A673 (cell line): ENCODE measurements around the gene IQGAP2.

Experiments used
- CTCF ChIP-seq: fragments of 300-800, 200-600 bp; sonication (generic); conservative IDR thresholded peaks from 2 replicates; pipeline ENCODE4 v1.5.1; 2017; ENCODE audit warnings: low read depth, mild to moderate bottlenecking, antibody characterized with exemption, low read length, moderate library complexity, mixed read lengths
- EZH2 ChIP-seq: fragments of 200-600 bp; sonication (generic); IDR thresholded peaks from 2 replicates; pipeline ENCODE4 v1.6.1; 2017; ENCODE audit warnings: borderline replicate concordance, low read depth, mild to moderate bottlenecking, mixed read lengths, antibody characterized with exemption, low read length; ENCODE audit not compliant: poor library complexity, severe bottlenecking

- TF ChIP-seq CTCF (no peak), EZH2 (no peak)
These were observed 149.5 kb downstream of the IQGAP2 start for GRCh38 chr5:76552546-76552945.
